Measurements from ENCODE around the gene TMEM38A.
A peak's percentile ranks its signal among the peaks of the same experiment; 100 is the strongest.

Gene TMEM38A

DNA sequence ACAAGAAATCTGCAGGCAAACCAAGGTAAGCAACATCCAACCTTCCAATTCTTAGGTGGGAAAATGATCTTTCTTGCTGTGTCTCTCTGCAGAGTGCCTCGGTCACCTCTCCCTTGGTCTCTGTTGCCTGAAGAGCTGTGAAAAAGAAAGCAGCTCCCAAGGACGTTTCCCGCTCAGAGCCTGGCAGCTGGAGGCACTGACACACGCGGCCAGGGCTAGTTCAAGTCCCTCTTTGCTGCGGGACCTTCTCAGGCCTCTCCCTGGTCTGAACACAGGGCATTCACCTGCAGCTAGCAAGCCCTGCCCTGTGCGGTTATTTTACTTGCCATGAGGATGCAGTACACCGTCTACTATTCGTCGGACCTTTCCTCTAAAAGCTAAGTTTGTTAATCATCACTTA is 36.7 kb upstream of the TMEM38A start:
- Histone ChIP-seq H3K36me3 (ENCODE audit: control insufficient read depth, insufficient read depth, low read length) (no peaks in the 10 kb centered on the region), H3K9ac (ENCODE audit: low read length) (no peak overlapping the region), H3K27me3 (ENCODE audit: control insufficient read depth, insufficient read depth, low read length) (no peaks in the 10 kb centered on the region), H3K9me3 (ENCODE audit: control insufficient read depth, low read length) (no peaks in the 10 kb centered on the region), H3K4me3 (ENCODE audit: low read length) (no peak overlapping the region), H3K4me1 (ENCODE audit: control insufficient read depth, insufficient read depth, low read length) (peaks cover 27% of the 10 kb centered on the region)

DNA sequence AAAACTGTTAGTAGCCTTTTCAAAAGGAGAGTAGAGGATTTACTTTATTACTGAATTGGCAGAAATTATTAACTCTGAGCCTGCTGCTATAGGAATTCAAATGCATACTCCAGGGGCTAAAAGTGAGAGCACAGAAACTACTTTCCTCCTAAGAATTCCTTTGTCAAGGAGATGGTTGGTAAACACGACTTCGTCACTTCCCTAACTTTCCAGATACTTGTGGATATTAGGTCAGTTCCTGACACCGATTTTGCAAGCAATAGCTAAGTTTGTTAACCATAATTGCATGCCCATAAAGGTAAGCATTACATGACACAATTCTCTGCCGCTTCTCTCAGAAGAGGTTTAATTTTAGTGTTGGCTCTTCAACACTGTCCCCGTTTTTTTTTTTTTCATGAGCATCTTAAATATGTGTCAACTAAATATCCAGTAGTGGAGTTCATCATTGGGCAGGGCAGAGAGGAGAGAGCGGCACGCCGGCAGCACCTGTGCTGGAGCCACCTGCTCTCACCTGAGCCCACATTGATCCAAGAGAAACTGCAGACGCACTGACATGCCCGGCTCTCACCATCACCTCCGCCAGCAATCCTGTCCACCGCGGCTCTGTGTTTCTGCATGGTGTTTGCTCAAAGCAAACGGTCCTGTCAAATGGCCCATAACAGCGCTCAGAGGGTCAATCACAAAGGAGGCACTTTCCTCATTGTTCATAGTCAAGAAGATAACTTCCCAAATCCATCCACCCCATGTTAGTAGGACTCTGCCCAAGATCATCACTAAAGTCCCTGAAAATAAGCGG is 35.6 kb upstream of the TMEM38A start:
- Histone ChIP-seq H3K4me1 (ENCODE audit: control insufficient read depth, insufficient read depth, low read length) (peaks cover 19% of the 10 kb centered on the region), H3K4me3 (ENCODE audit: low read length) (no peak overlapping the region), H3K27me3 (ENCODE audit: control insufficient read depth, insufficient read depth, low read length) (no peaks in the 10 kb centered on the region), H3K36me3 (ENCODE audit: control insufficient read depth, insufficient read depth, low read length) (no peaks in the 10 kb centered on the region), H3K9ac (ENCODE audit: low read length) (no peak overlapping the region), H3K9me3 (ENCODE audit: control insufficient read depth, low read length) (no peaks in the 10 kb centered on the region)

DNA sequence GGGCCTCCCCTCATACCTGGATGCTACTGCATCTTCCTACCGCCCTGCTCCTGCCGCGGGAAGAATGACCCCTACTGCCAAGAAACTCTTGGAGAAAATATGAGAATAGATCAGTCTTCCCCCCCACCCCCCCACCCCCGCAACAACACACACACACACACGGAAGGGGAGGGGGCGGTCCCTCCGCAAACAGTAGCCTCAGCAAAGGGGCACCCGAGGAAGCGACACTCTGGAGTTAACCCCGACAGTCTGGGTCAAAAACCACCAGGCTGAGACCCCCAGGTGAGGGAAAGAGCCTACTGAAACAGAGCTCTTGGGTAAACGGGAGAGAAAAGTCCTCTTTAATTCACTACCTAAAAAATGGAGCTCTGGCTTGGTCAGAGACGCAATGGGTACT is 34.1 kb upstream of the TMEM38A start:
- H3K9ac ChIP-seq (ENCODE audit: low read length): peak overlapping the region; percentile 90
- no peaks in the 10 kb centered on the region for H3K9me3 ChIP-seq (ENCODE audit: control insufficient read depth, low read length)
- no peaks in the 10 kb centered on the region for H3K36me3 ChIP-seq (ENCODE audit: control insufficient read depth, insufficient read depth, low read length)
- H3K27me3 ChIP-seq (ENCODE audit: control insufficient read depth, insufficient read depth, low read length): no peaks in the 10 kb centered on the region
- H3K4me1 ChIP-seq (ENCODE audit: control insufficient read depth, insufficient read depth, low read length): peaks cover 13% of the 10 kb centered on the region
- peak overlapping the region; percentile 73 for H3K4me3 ChIP-seq (ENCODE audit: low read length)

DNA sequence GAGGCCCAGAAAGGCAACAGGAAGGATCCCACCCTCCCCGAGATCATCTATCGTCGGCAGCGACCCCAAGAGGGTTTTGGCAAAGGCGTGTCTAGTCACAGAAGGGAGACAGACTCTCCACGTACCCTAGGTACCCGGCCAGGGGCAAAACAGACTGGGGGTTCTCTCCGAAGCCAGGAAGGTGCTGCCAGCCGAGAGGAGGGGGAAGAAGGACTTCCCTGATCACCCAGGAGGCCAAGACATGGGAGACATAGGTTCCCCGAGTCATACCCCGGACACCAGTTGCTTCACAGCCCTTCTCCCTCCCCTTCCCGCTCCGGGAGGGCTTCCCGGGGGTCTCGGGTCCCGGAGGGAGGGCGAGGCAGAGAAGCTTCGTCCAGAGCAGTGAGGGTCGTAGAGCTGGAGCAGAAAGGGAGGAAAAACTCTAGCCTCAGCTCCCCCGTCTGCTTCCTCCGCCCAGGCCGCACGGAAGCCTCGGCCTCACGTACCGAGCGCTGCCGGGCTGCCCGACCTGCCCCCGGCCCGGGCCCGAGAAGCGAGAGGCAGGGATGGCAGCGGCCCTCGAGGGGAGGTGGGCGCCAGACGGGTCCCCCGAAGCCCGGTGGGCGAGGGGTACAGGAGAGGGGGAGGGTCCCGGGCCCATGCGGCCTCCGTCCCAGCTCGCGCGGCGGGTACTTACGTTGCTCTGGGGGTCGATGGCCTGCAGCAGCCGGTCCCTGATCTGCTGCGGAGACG is 33.6 kb upstream of the TMEM38A start:
- Histone ChIP-seq H3K36me3 (ENCODE audit: control insufficient read depth, insufficient read depth, low read length) (no peaks in the 10 kb centered on the region), H3K9ac (ENCODE audit: low read length) (peak overlapping the region; percentile 90), H3K9me3 (ENCODE audit: control insufficient read depth, low read length) (no peaks in the 10 kb centered on the region), H3K4me3 (ENCODE audit: low read length) (peak overlapping the region; percentile 73), H3K4me1 (ENCODE audit: control insufficient read depth, insufficient read depth, low read length) (peaks cover 13% of the 10 kb centered on the region), H3K27me3 (ENCODE audit: control insufficient read depth, insufficient read depth, low read length) (no peaks in the 10 kb centered on the region)

DNA sequence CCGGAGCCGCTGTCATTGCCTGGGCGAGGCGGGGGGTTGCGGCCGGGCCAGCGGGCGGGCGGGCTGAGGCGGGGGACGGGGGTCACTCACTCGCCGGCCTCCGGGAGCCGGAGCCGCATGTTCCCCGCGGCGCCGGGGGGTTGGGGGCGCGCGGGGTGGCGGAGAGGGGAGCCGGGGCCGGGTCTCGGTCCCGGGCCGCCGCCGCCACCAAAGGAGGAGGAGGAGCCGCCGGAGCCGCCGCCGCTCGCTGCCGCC is 33.1 kb upstream of the TMEM38A start:
- peak overlapping the region; percentile 73 for H3K4me3 ChIP-seq (ENCODE audit: low read length)
- no peaks in the 10 kb centered on the region for H3K27me3 ChIP-seq (ENCODE audit: control insufficient read depth, insufficient read depth, low read length)
- H3K36me3 ChIP-seq (ENCODE audit: control insufficient read depth, insufficient read depth, low read length): no peaks in the 10 kb centered on the region
- H3K4me1 ChIP-seq (ENCODE audit: control insufficient read depth, insufficient read depth, low read length): peaks cover 13% of the 10 kb centered on the region
- H3K9ac ChIP-seq (ENCODE audit: low read length): peak overlapping the region; percentile 90
- no peaks in the 10 kb centered on the region for H3K9me3 ChIP-seq (ENCODE audit: control insufficient read depth, low read length)

DNA sequence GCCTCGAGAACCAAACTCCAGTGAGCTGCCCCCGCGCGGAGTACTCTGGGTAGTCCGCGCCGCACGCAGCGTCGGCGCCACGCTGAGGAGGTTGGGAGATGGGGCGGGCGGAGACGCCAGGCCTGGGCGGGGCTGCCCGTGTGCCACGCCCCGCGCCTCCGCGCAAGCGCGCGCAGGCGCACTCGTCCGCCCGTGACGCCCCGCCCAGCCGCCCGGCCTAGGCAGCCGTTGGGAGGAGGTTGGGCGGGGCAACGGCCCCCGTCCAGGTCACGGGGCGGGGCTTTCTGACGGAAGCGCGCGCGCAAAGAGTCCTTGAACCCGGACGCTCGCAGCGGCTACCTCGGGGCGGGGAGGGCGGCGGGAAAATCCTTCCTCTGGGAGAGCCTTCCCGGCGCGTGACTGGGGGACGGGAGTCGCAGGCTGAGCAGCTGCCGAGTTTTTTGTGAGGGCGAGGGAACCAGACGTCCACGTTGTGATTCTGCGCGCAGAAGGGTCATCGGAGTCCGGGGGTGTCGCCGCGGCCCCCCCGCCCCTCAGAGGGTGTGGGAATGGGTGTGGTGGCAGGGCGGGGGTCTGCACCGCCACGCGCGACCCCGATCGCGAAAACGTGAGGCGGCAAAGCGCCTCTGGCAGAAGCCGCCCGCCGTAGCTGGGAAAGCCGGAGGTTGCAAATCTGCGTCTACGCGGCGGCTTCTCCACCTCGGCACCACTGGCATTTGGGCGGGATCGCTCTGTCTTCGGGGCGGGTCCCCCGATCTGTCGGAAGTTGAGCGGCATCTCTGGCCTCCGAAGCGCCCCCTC is 32.6 kb upstream of the TMEM38A start, which contains the start of gene MED26:
Gene MED26, minus strand, starts transcription at position 22 of the 801 bp plus-strand sequence. CDS start 261 bp downstream, outside the sequence.
- Histone ChIP-seq H3K4me3 (ENCODE audit: low read length) (peak within 1 kb of the TSS; percentile 73), H3K4me1 (ENCODE audit: control insufficient read depth, insufficient read depth, low read length) (peaks cover 13% of the 10 kb centered on the region), H3K9me3 (ENCODE audit: control insufficient read depth, low read length) (no peaks in the 10 kb centered on the region), H3K9ac (ENCODE audit: low read length) (peak within 1 kb of the TSS; percentile 90), H3K27me3 (ENCODE audit: control insufficient read depth, insufficient read depth, low read length) (no peaks in the 10 kb centered on the region), H3K36me3 (ENCODE audit: control insufficient read depth, insufficient read depth, low read length) (no peaks in the 10 kb centered on the region)

DNA sequence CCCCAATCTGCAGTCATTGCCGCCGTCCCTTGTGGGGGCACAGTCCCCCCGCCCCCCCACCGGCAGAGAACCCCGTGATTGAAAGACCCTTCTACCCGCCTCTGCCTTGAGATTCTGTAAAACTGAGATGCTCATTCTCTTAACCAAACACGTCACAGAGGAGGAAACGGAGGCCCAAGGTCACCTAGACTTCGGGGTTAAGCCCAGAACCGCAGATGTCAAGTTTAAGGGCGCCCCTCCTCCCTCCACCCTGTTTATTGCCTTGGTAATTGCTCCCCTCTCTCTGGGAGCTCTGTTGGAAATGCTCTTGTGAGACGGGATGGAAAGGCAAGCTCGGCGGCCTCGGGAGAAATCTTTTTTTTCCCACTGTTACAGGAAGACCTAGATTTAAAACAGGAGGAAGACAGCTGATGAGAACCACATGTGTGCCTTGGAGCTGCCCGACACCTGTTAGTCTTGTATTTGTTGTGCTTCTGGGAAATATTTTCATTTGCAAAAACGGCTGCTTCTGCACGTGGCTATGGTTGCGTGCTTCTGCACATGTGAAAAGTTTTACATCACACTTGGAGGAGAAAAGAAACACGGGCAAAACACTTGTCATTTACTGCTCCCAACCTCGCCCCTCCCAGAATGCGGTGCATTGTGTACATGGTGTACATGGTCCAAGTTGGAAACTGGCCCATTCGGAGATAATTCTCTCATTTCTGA is 31.8 kb upstream of the TMEM38A start:
- no peaks in the 10 kb centered on the region for H3K36me3 ChIP-seq (ENCODE audit: control insufficient read depth, insufficient read depth, low read length)
- no peaks in the 10 kb centered on the region for H3K27me3 ChIP-seq (ENCODE audit: control insufficient read depth, insufficient read depth, low read length)
- H3K4me1 ChIP-seq (ENCODE audit: control insufficient read depth, insufficient read depth, low read length): peaks cover 13% of the 10 kb centered on the region
- H3K4me3 ChIP-seq (ENCODE audit: low read length): peak overlapping the region; percentile 47
- peak overlapping the region; percentile 76 for H3K9ac ChIP-seq (ENCODE audit: low read length)
- no peaks in the 10 kb centered on the region for H3K9me3 ChIP-seq (ENCODE audit: control insufficient read depth, low read length)

DNA sequence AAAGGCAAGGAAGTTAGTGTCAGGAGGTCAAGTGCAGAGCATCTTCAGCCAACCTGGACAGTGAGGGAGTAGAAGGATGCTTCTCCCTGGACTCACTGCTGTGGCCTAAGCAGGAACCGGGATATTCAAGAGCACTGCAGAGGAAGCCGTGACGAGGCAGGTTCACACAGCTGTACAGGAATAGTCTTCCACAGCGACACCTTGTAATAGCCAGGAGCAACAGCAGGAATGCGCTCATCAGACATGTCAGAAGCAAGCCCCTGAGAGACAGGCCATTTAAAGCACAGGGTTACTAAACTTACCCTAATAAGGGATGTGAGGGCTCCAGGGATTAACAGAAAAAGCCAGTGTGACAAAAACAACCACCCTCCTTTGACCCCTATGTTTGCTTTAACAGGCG is 29.5 kb upstream of the TMEM38A start:
- Histone ChIP-seq H3K4me1 (ENCODE audit: control insufficient read depth, insufficient read depth, low read length) (peaks cover 13% of the 10 kb centered on the region), H3K36me3 (ENCODE audit: control insufficient read depth, insufficient read depth, low read length) (no peaks in the 10 kb centered on the region), H3K27me3 (ENCODE audit: control insufficient read depth, insufficient read depth, low read length) (no peaks in the 10 kb centered on the region), H3K9ac (ENCODE audit: low read length) (no peak overlapping the region), H3K9me3 (ENCODE audit: control insufficient read depth, low read length) (no peaks in the 10 kb centered on the region), H3K4me3 (ENCODE audit: low read length) (no peak overlapping the region)

DNA sequence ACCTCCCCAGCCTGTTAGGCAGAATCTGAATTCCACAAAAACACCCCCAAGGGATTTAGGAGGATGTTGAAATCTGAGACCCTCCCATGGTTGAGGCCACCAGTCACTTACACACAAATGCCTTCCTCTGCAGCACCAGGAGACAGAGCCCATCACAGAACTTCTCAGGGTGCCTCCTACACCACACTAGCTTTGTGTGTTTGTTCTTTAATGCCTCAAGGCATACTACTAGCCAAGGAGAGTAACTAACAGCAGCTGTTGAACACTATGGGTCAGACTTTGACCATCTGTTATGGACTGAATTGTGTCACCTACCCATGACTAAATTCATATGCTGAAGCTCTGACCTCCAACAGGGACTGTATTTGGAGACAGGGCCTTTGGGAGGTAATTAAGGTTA is 23.4 kb upstream of the TMEM38A start:
- Histone ChIP-seq H3K36me3 (ENCODE audit: control insufficient read depth, insufficient read depth, low read length) (no peaks in the 10 kb centered on the region), H3K4me1 (ENCODE audit: control insufficient read depth, insufficient read depth, low read length) (no peaks in the 10 kb centered on the region), H3K9ac (ENCODE audit: low read length) (no peak overlapping the region), H3K27me3 (ENCODE audit: control insufficient read depth, insufficient read depth, low read length) (no peaks in the 10 kb centered on the region), H3K9me3 (ENCODE audit: control insufficient read depth, low read length) (no peaks in the 10 kb centered on the region), H3K4me3 (ENCODE audit: low read length) (no peak overlapping the region)

DNA sequence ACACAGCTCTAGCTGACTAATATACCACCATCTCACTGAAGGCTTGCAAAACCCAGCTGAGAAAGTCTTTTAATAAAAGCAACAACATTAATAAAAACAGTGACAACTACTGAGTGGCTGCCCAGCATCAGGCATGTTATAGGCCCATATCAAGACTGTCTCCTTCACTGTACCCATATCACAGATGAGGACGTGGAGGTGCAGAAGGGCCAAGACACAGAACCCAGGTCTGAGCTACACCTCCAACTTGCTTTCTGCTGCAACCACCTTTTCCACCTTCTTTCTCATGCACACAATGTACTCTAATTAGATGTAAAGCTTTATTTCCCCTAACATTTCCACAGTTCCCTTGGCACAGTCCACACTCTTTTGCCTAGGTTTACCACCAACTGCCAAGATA is 22.3 kb upstream of the TMEM38A start:
- no peaks in the 10 kb centered on the region for H3K9me3 ChIP-seq (ENCODE audit: control insufficient read depth, low read length)
- no peak overlapping the region for H3K4me3 ChIP-seq (ENCODE audit: low read length)
- H3K4me1 ChIP-seq (ENCODE audit: control insufficient read depth, insufficient read depth, low read length): no peaks in the 10 kb centered on the region
- H3K27me3 ChIP-seq (ENCODE audit: control insufficient read depth, insufficient read depth, low read length): no peaks in the 10 kb centered on the region
- no peaks in the 10 kb centered on the region for H3K36me3 ChIP-seq (ENCODE audit: control insufficient read depth, insufficient read depth, low read length)
- H3K9ac ChIP-seq (ENCODE audit: low read length): no peak overlapping the region

DNA sequence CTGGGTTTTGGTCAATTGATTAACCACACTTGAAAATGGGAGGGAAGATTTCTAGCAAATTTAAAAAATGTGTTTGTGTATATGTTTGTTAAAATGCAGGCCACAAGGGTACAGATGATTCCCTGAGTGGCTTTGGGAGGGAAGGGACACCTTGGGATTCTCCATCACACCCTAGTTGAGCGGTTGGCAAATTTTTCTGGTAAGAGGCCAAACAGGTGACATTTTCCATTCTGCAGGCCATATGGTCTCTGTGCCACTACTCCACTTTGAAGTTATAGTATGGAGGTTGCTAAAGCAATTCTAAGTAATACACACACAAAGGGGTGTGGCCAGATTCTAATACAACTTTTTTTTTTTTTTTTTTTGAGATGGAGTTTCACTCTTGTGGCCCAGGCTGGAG is 20.0 kb upstream of the TMEM38A start:
- H3K36me3 ChIP-seq (ENCODE audit: control insufficient read depth, insufficient read depth, low read length): no peaks in the 10 kb centered on the region
- H3K4me1 ChIP-seq (ENCODE audit: control insufficient read depth, insufficient read depth, low read length): no peaks in the 10 kb centered on the region
- no peak overlapping the region for H3K4me3 ChIP-seq (ENCODE audit: low read length)
- no peaks in the 10 kb centered on the region for H3K27me3 ChIP-seq (ENCODE audit: control insufficient read depth, insufficient read depth, low read length)
- H3K9me3 ChIP-seq (ENCODE audit: control insufficient read depth, low read length): no peaks in the 10 kb centered on the region
- no peak overlapping the region for H3K9ac ChIP-seq (ENCODE audit: low read length)

Measured in mucosa of stomach (tissue), 1 donor.